GM20000 (cell line): ENCODE results near the gene LNPEP.

Source experiments
- DNase-seq: peaks from one replicate; pipeline ENCODE4 v3.0.0; 2012; ENCODE audit warnings: low spot score
- CTCF ChIP-seq: IDR thresholded peaks from 2 replicates; pipeline ENCODE4 v1.5.1; 2012; ENCODE audit warnings: mild to moderate bottlenecking, control low read depth; ENCODE audit errors: extremely low read depth, missing control alignments

The LNPEP gene

GRCh38 chr5:97063251-97063650, 127.4 kb downstream of the LNPEP start:
- TF ChIP-seq CTCF = no peak
- DNase-seq = no peak

- DNase-seq = no peak
Measured at GRCh38 chr5:97065475-97065874, 129.6 kb downstream of the LNPEP start.

GRCh38 chr5:97067296-97067850, 131.5 kb downstream of the LNPEP start:
- TF ChIP-seq CTCF = no peak
- no peak for DNase-seq

More at GRCh38 chr5:97065475-97065874, 129.6 kb downstream of the LNPEP start:
- no peak for TF ChIP-seq CTCF

- no peak for TF ChIP-seq CTCF
Measured at GRCh38 chr5:97070234-97070633, 134.4 kb downstream of the LNPEP start.

DNA sequence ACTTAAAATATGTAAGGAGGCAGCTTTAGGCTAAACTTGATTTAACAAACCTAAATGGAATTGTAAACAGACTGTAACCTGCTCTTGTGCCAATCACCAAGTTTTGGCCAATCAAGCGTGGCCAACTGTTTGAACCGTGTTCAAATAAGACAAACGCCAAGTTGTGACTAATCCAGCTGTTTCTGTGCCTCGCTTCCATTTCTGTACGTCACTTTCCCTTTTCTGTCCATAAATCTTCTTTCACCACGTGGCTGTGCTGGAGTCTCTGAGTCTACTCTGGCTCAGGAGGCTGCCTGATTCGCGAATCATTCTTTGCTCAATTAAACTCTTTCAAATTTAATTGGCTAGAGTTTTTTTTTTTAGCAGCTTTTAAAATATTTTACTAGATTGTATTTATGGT, 135.2 kb downstream of the LNPEP start:
- DNase-seq = no peak
- TF ChIP-seq CTCF = no peak

More at GRCh38 chr5:97070234-97070633, 134.4 kb downstream of the LNPEP start:
- no peak for DNase-seq

DNA sequence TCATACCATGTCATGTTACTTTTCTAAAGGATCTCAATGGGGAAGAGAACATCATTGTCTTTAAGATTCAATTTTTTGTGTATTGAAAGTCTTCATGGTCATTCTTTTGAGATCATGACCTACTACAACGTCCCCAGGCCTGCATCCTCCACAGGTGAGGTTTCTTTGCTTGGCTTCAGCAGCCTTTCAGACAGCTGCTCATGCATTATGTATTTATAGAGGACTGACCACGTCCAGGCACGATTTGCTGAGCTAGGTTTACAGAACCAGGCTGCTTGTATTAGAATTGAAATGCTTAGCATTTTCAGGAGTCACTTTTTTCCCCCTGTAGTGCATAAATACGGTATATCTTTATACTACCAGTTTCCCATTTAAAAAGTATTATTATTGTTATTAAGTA, 136.1 kb downstream of the LNPEP start:
- TF ChIP-seq CTCF = no peak
- DNase-seq = no peak

DNA sequence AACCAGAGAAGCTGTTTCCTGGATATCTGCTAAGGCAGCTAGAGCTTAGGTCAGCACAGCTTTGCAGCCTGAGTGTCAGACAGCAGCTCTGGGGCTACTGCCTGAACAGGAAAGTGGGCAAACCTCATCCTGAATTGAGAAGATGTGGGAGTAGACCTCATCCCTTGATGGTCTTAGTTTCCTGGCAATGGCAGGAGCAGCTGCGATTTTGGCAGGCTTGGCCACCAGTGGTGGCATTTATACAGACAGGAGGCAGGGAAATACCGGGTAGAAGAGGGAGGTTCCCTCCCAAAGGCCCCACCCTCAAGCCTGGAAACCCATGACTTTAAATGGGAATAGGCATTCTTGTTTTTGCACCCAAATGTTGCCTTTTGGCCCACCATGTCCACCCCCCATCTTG, 136.8 kb downstream of the LNPEP start:
- TF ChIP-seq CTCF = no peak
- DNase-seq = no peak
